Activated T-cell treated with anti-CD3 and anti-CD28 coated beads, Interleukin-2, amount 50 U/mL, for 24 hours (primary cell): ENCODE measurements around the gene CCDC18.
"Not testable (repeated sequence)": the region's sequence is repeated elsewhere in the genome, so short reads cannot be mapped to it uniquely, and the experiment has no call there.

ENCODE experiments used
- DNase-seq: peaks from one replicate; pipeline ENCODE4 v3.0.0-alpha.2; 2020
- H3K27ac Mint-ChIP-seq: 2 replicates; pipeline ENCODE4 v1.8.0; 2020; ENCODE audit warnings: mild to moderate bottlenecking, mixed read lengths
- H3K27me3 Mint-ChIP-seq: 2 replicates; pipeline ENCODE4 v1.8.0; 2020; ENCODE audit warnings: mixed read lengths
- H3K36me3 Mint-ChIP-seq: 2 replicates; pipeline ENCODE4 v1.8.0; 2020; ENCODE audit warnings: low read depth, mixed read lengths
- H3K4me1 Mint-ChIP-seq: 2 replicates; pipeline ENCODE4 v1.8.0; 2020; ENCODE audit warnings: low read depth, mixed read lengths
- H3K4me3 Mint-ChIP-seq: 2 replicates; pipeline ENCODE4 v1.8.0; 2020; ENCODE audit warnings: mild to moderate bottlenecking, moderate library complexity, mixed read lengths
- H3K9me3 Mint-ChIP-seq: 2 replicates; pipeline ENCODE4 v1.8.0; 2020; ENCODE audit warnings: mixed read lengths

CCDC18 gene

GRCh38 chr1:93238425-93238824 is 57.9 kb downstream of the CCDC18 start:
- H3K4me3 Mint-ChIP-seq, result no peak overlapping the region
- DNase-seq, result no peak
- H3K27ac Mint-ChIP-seq, result no peak overlapping the region
- peaks cover 87% of the 10 kb centered on the region for H3K36me3 Mint-ChIP-seq
- H3K9me3 Mint-ChIP-seq, result peaks cover 17% of the 10 kb centered on the region
- no peaks in the 10 kb centered on the region for H3K4me1 Mint-ChIP-seq
- no peaks in the 10 kb centered on the region for H3K27me3 Mint-ChIP-seq

- Mint-ChIP-seq H3K27ac (no peak overlapping the region), H3K27me3 (no peaks in the 10 kb centered on the region), H3K9me3 (peaks cover 28% of the 10 kb centered on the region), H3K4me1 (no peaks in the 10 kb centered on the region), H3K4me3 (no peak overlapping the region), H3K36me3 (peaks cover 86% of the 10 kb centered on the region)
- no peak for DNase-seq
Observed at GRCh38 chr1:93239863-93240262, 59.3 kb downstream of the CCDC18 start.

GRCh38 chr1:93243233-93243632 is 62.7 kb downstream of the CCDC18 start:
- DNase-seq, H3K4me1 Mint-ChIP-seq, H3K27ac Mint-ChIP-seq, H3K27me3 Mint-ChIP-seq, H3K4me3 Mint-ChIP-seq: not testable (repeated sequence)
- Mint-ChIP-seq H3K36me3 (peaks cover 75% of the 10 kb centered on the region), H3K9me3 (peaks cover 28% of the 10 kb centered on the region)

GRCh38 chr1:93244298-93245069 is 64.0 kb downstream of the CCDC18 start:
- H3K36me3 Mint-ChIP-seq, result peaks cover 74% of the 10 kb centered on the region
- no peak for DNase-seq
- no peaks in the 10 kb centered on the region for H3K27me3 Mint-ChIP-seq
- H3K27ac Mint-ChIP-seq, result no peak overlapping the region
- H3K9me3 Mint-ChIP-seq, result peaks cover 28% of the 10 kb centered on the region
- H3K4me1 Mint-ChIP-seq, result no peaks in the 10 kb centered on the region
- H3K4me3 Mint-ChIP-seq, result no peak overlapping the region

GRCh38 chr1:93251966-93252365 is 71.4 kb downstream of the CCDC18 start:
- DNase-seq, result no peak
- Mint-ChIP-seq H3K27me3 (no peaks in the 10 kb centered on the region), H3K4me3 (no peak overlapping the region), H3K36me3 (peaks cover 70% of the 10 kb centered on the region), H3K4me1 (peaks cover 8% of the 10 kb centered on the region), H3K27ac (no peak overlapping the region), H3K9me3 (peaks cover 10% of the 10 kb centered on the region)

GRCh38 chr1:93252598-93252997 is 72.1 kb downstream of the CCDC18 start:
- H3K36me3 Mint-ChIP-seq, result peaks cover 64% of the 10 kb centered on the region
- H3K27ac Mint-ChIP-seq, result no peak overlapping the region
- DNase-seq, result no peak
- H3K9me3 Mint-ChIP-seq, result peaks cover 10% of the 10 kb centered on the region
- no peaks in the 10 kb centered on the region for H3K27me3 Mint-ChIP-seq
- peaks cover 8% of the 10 kb centered on the region for H3K4me1 Mint-ChIP-seq
- no peak overlapping the region for H3K4me3 Mint-ChIP-seq

GRCh38 chr1:93253516-93253915 is 73.0 kb downstream of the CCDC18 start:
- H3K27me3 Mint-ChIP-seq, result no peaks in the 10 kb centered on the region
- no peak for DNase-seq
- H3K4me1 Mint-ChIP-seq, result peaks cover 8% of the 10 kb centered on the region
- H3K9me3 Mint-ChIP-seq, result peaks cover 10% of the 10 kb centered on the region
- no peak overlapping the region for H3K4me3 Mint-ChIP-seq
- H3K27ac Mint-ChIP-seq, result no peak overlapping the region
- peaks cover 63% of the 10 kb centered on the region for H3K36me3 Mint-ChIP-seq

- peaks cover 10% of the 10 kb centered on the region for H3K9me3 Mint-ChIP-seq
- DNase-seq, result no peak
- H3K4me1 Mint-ChIP-seq, result peaks cover 6% of the 10 kb centered on the region
- H3K4me3 Mint-ChIP-seq, result no peak overlapping the region
- H3K27me3 Mint-ChIP-seq, result no peaks in the 10 kb centered on the region
- no peak overlapping the region for H3K27ac Mint-ChIP-seq
- H3K36me3 Mint-ChIP-seq, result peaks cover 54% of the 10 kb centered on the region
Observed at GRCh38 chr1:93255222-93256079, 74.9 kb downstream of the CCDC18 start.

GRCh38 chr1:93256433-93256832 is 75.9 kb downstream of the CCDC18 start:
- Mint-ChIP-seq H3K4me1 (no peaks in the 10 kb centered on the region), H3K27me3 (no peaks in the 10 kb centered on the region), H3K4me3 (no peak overlapping the region)

GRCh38 chr1:93257889-93258288 is 77.4 kb downstream of the CCDC18 start:
- no peaks in the 10 kb centered on the region for H3K27me3 Mint-ChIP-seq
- H3K4me3 Mint-ChIP-seq, result no peak overlapping the region
- H3K4me1 Mint-ChIP-seq, result no peaks in the 10 kb centered on the region
- no peak for DNase-seq
- H3K27ac Mint-ChIP-seq, result no peak overlapping the region
- H3K9me3 Mint-ChIP-seq, result peaks cover 9% of the 10 kb centered on the region
- H3K36me3 Mint-ChIP-seq, result peaks cover 54% of the 10 kb centered on the region

More at GRCh38 chr1:93256433-93256832, 75.9 kb downstream of the CCDC18 start:
- H3K9me3 Mint-ChIP-seq, result peaks cover 10% of the 10 kb centered on the region
- DNase-seq, result no peak
- H3K36me3 Mint-ChIP-seq, result peaks cover 54% of the 10 kb centered on the region
- no peak overlapping the region for H3K27ac Mint-ChIP-seq

GRCh38 chr1:93260726-93261125 is 80.2 kb downstream of the CCDC18 start:
- Mint-ChIP-seq H3K9me3 (peaks cover 15% of the 10 kb centered on the region), H3K36me3 (peaks cover 63% of the 10 kb centered on the region)
- H3K27ac Mint-ChIP-seq, H3K27me3 Mint-ChIP-seq, H3K4me3 Mint-ChIP-seq, H3K4me1 Mint-ChIP-seq, DNase-seq: not testable (repeated sequence)

GRCh38 chr1:93262645-93263044 is 82.1 kb downstream of the CCDC18 start:
- DNase-seq, result no peak
- H3K9me3 Mint-ChIP-seq, result peaks cover 15% of the 10 kb centered on the region
- peaks cover 73% of the 10 kb centered on the region for H3K36me3 Mint-ChIP-seq
- H3K4me1 Mint-ChIP-seq, result no peaks in the 10 kb centered on the region
- H3K27ac Mint-ChIP-seq, result no peak overlapping the region
- no peaks in the 10 kb centered on the region for H3K27me3 Mint-ChIP-seq
- H3K4me3 Mint-ChIP-seq, result no peak overlapping the region

GRCh38 chr1:93268888-93269287 is 88.4 kb downstream of the CCDC18 start:
- H3K27me3 Mint-ChIP-seq, H3K4me1 Mint-ChIP-seq, H3K27ac Mint-ChIP-seq, H3K9me3 Mint-ChIP-seq, DNase-seq, H3K4me3 Mint-ChIP-seq: not testable (repeated sequence)
- H3K36me3 Mint-ChIP-seq, result peaks cover 51% of the 10 kb centered on the region

GRCh38 chr1:93275262-93275633 is 94.7 kb downstream of the CCDC18 start:
- DNase-seq, H3K4me1 Mint-ChIP-seq, H3K27me3 Mint-ChIP-seq, H3K27ac Mint-ChIP-seq, H3K9me3 Mint-ChIP-seq, H3K4me3 Mint-ChIP-seq: not testable (repeated sequence)
- peaks cover 20% of the 10 kb centered on the region for H3K36me3 Mint-ChIP-seq
